ENCODE results near the gene ALG11.

GRCh38 chr13:51976890-51977289 is 35.3 kb upstream of the ALG11 start:
- no peak for TF ChIP-seq CTCF (IDR thresholded peaks at IDR 0.05; ENCODE audit: low read length)
- no peak for TF ChIP-seq EZH2 (IDR thresholded peaks at IDR 0.05; ENCODE audit: borderline replicate concordance, low read length)
